AG20443 (cell line): ENCODE results near the gene RGS3.

Experiments used
- DNase-seq: peaks from one replicate; pipeline ENCODE4 v3.0.0; 2012; ENCODE audit warnings: low spot score, mixed read lengths

The RGS3 gene

DNA sequence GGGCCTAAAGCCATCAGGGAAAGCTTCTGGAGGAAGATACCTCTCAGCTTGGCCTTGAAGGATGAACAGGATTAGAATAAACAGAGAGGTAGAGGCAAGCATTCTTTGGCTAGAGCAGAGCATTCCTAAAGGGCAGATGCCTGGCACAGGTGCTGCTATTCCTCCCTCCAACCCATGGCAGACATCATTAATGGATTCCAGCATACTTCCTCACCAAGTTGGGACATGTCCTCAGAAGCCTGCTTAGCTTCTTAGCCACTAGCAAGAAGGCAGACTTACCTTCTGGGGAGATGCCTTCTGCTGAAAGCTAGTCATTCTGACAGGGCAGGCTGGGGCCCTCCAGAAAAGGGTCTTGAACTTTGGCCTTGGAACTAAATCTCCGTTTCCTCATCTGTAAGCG lies 122.0 kb downstream of the RGS3 start:
- DNase-seq, result no peak

DNA sequence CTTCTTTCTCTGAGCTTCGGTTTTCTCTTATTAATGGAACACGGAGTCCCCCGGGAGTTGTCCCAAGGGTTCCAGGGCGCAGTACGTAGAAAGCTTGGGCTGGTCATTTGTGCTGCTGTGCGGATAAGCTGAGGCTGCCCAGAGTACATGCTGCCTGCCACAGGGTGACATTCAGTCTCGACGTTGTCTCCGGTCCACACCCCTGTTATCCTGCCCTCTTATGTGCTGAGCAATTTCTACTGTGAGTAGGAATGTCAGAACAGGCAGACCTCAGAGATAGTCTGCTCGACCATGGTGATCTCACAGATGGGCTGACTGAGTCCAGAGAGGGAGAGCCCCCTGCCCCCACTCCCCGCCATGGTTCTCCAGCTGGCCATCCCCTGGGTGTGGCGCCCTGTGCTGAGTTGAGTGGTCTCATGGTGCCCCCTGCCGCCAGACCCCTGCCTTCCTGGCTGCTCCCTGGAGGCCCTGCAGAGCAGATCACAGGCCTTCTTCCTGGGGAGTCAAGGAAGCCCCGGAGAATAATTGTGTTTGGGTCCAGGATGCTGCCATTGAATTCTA lies 124.0 kb downstream of the RGS3 start:
- DNase-seq, result no peak

DNA sequence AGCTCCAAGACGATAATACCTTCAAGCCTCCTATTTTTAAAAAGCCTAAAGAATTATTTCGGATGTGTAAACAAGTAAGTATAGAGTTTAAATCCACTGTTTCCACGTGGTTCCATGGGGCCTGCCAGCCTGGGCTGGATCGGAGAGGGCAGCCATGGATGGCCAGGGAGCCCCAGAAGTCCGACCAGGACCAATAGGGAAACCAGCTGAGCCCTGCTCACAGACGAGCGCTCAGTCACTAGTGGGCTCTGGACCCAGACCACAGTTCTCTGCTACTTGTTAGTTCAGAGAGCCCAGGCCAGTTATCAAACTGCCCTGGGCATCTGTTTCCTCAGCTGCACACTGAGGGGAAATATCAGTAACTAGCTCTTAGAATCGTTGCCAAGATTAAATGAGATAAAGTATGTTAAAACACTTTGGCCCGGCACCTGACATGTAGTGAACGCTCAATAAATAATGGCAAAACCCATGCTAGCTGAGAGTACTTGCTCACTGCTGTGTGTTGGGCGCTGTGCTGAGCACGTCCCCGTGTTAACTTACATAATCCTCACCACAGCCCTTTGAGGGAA lies 124.8 kb downstream of the RGS3 start:
- no peak for DNase-seq

DNA sequence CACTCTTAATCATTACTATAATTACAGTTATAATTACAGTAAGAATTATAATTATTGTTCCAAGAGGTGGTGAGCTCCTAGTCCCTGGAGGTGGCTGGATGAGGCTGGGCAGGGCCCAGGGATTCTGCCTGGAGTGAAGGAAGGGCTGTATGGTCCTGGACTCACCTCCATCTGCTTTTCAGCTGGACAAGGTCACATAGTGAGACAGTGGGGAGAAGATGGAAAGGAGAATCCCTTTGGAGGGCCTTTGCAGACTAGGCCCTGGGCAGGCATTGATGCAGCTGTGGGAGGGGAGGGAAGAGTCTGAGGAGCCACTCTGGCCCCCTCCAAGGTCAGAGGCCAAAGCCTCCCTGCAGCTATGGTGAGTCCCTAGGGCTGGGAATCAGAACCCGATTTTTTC lies 125.4 kb downstream of the RGS3 start:
- DNase-seq, result no peak

DNA sequence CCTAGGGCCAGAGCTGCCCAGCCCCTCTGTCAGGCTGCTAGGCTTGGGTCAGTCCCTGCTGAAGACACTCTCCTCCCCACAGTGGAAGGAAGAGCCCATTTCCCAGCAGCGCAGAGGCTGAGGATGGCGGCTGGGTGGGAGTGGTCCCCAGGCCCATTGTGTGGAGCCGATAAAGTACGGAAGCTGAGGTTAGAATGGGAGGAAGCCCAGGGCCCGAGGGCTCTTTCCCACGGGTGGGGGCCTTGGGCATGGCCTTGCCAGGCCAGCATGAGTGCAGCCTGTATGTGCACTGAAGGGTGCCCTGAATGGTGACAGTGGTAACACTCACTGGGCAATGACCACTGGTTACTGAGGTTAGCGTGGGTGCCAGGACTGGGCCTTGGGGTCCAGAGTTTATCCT lies 125.9 kb downstream of the RGS3 start:
- no peak for DNase-seq

DNA sequence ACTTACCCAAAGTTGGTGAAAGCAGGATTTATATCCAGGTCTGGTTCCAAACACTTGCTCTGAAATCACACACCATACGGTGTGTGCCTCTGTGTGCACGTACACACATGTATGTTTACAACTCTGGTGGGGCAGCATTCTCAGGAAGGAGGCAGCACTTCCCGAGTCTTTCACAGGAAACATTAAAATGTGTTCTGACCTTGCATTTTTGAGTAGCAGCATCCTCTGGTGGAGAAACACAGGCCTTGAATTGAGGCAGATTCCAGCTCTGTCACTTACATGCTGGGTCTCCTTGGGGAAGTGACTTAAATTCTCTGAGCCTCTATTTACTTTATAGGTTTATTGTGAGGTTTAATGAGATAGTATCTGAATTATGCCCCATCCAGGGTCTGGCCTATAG lies 126.4 kb downstream of the RGS3 start:
- DNase-seq, result no peak

DNA sequence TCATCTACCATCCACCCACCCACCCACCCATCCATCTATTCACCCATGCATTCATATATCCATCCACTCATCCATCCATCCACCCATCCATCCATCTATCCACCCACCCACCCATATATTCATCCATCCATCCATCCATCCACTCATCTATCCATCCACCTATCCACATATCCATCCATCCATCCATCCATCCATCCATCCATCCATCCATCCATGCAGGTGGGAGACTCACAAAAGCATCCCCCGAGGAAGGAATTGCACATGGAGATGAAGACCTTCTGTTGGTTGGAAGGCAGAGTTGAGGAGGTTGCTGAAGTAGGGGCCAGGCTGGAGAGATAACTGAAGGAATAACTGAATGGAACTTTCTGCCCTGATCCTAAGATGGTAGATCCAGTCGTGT lies 126.9 kb downstream of the RGS3 start:
- no peak for DNase-seq

DNA sequence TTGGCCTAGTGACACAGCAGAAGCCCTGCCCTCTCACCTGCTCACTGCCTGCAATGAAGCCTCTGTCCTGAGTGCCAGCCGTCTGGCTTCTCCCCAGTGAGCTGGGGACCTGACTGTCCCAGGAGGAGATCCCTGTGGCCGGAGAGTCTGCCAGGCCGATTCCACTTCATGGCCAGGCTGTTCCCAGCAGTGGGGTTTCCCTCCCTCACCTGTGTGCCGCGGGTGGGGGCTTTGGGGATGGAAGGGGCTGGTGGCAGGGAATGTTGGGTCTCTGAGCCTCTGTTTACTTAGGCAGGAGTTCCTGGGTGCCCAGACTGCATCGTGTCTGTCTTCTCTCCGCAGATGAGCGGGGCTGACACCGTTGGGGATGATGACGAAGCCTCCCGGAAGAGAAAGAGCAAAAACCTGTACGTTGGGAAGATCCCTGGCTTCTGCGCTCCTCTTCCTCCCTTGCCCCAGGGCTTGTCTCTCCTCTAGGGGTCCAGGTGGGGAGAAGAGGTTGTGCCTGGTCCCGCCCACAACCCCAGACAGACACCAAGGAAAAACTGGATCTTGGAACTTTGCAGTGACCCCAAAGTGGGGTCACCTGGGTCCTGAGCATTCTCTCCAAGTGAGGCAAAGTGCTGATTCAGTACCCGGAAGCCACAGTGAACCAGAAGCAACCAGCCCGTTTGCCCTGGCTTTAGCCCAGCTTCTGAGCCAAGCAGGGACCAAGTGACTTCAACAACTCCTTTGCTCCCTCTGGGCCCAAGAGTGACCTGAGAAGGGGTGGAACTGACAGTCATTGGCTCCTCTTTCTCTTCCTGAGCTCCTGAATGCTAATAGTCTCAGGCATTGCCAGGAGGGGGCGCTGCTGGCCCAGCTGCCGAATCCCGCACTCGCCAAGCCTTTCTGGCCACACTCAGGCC lies 127.7 kb downstream of the RGS3 start:
- peak; percentile 81 for DNase-seq

DNA sequence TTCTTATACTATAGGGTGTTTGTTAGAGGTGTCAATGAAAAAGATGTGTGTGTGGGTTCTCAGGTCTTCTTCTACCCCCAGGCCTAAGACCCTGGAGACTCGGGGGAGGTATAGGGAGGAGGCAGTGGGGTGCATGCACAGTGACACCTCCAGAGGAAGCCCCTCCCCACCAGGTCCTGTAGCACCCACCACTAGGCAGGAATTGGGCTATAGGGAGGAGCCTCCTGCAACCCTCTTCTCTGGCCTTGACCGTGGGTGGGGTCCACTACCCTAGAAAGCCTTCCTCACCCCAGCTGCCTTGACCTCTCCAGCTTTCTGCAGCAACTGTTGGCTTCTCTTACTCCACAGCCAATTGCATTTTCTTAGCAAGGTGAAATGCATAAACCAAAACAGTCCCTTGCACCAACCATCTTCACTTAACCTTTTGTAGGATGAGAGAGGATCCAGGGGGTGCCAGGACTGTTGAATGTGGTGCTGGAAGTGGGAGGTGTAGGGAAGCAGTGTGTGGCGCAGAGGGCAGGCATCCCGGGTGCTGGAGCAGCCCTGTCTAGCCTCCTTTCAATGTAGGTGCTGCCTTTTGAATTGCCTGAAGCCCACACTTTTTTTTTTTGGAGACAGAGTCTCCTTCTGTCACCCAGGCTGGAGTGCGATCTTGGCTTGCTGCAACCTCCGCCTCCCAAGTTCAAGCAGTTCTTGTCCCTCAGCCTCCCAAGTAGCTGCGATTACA lies 128.5 kb downstream of the RGS3 start:
- DNase-seq, result no peak

DNA sequence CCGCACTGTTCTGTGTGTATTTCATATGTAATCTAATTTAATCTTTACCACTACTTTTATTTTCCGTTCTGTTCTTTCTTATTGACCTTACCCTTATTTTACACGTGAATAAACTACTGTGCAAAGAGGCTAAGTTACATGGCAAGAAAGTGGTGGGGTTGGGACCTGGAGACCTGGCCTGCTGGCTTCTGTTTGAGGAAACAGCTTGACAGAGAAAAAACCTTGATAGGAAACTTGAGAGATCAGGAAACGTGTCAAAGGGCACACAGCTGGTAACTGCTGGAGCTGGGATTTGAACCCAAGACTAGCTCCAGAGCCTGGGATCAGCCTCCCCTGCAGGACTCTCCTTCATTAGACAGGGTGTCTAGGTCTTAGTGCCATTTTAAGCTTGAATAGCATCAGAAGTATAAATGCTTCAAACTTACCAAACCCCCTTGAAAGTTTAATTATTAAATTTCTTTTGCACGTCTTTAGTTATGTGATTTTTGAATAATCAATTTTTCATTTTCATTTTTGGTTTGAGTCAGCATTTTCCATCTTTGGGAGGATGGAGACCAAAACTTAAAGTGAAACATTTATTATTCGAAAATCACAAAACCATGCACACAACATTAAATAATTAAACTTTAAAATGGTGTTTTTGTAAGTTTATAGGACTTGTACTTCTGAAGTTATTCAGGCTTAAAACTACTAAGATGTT lies 129.5 kb downstream of the RGS3 start:
- no peak for DNase-seq

DNA sequence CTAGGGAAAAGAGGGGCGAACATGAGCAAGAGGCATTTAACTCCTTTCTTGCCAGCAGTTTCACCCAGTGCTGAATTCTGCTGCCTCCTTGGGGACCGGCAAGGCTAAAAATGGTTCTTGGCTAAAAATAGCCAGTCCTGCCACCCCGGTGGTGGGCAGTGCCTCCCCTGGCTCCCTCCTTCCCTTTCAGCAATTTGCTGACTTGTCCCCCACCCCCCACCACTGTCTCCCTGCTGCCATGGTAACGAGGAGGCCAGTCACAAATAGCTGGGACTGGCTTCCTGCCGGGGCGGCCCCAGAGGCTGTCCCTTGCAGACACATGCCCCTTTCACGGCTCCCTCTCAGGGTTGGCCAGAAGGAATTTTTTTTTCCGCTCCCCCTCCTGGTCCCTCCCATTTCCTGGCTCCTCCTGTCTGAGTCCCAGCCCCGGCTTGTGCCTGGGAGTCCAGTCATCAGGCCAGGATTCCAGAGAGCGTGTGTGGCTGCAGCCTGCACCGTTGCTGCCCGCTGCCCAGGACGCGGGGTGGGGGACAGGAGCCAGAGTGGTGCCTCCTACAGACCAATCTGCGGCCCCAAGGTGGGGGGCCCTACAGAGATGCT lies 130.3 kb downstream of the RGS3 start:
- DNase-seq, result peak; percentile 96

DNA sequence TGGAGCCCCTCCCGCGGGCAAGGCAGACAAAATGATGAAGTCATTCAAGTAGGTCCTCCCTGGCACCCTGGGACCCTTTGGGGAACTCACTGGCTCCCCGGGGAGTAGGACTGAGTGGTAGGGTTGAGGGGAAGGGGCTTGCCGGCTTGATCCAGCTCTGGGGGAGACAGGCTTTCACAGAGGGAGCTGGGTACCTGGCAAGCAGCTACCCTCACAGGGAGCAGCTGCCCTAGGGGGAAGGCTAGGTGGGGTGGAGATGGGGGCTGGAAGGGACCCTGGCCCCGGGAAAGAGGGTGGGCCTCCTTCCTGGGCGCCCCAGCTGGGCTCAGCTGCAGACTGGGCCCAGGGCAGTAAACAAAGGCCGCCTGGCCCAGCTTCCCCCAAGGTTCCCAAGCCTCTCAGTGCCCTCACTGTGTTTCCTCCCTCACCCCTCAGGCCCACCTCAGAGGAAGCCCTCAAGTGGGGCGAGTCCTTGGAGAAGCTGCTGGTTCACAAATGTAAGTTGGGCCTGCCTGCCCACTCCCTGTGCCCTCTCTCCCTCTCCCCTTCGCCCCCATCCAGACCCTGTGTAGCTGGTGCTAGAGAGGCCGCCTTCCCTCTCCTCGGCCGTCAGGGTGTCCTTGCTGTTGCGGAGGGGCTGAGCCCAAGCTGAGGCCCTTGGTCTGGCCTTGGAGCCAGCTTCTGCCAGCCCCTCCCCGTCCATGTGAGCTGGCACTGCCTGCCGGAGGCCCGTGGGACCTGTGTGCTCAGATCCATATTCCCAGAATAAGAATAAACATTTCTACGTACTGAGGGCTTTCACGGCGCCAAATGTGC lies 131.2 kb downstream of the RGS3 start:
- DNase-seq, result no peak

DNA sequence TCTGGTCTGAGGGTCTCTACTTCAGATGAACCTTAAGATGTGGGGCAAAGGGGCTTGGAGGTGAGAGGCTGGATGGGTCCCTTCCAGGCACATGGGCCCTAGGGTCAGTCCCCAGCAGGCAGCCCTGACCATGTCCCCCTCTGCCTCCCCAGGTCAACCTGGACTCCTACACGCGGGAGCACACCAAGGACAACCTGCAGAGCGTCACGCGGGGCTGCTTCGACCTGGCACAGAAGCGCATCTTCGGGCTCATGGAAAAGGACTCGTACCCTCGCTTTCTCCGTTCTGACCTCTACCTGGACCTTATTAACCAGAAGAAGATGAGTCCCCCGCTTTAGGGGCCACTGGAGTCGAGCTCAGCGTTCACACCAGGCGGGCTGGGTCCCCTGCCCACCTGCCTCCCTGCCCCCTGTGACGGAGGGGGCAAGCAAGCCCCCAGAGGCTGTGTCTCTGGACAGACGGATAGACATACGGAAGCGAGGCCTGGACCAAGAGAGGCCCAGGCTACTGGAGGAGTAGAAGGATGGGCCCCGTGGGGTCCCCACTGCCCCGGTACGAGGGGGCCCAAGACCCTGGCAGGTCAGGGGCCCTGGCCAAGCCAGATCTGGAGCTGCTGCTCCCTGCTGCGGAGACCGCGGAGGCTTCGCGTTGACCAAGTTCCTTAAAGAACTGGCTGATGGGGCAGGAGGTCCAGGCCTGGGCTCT lies 133.2 kb downstream of the RGS3 start:
- DNase-seq, result no peak

DNA sequence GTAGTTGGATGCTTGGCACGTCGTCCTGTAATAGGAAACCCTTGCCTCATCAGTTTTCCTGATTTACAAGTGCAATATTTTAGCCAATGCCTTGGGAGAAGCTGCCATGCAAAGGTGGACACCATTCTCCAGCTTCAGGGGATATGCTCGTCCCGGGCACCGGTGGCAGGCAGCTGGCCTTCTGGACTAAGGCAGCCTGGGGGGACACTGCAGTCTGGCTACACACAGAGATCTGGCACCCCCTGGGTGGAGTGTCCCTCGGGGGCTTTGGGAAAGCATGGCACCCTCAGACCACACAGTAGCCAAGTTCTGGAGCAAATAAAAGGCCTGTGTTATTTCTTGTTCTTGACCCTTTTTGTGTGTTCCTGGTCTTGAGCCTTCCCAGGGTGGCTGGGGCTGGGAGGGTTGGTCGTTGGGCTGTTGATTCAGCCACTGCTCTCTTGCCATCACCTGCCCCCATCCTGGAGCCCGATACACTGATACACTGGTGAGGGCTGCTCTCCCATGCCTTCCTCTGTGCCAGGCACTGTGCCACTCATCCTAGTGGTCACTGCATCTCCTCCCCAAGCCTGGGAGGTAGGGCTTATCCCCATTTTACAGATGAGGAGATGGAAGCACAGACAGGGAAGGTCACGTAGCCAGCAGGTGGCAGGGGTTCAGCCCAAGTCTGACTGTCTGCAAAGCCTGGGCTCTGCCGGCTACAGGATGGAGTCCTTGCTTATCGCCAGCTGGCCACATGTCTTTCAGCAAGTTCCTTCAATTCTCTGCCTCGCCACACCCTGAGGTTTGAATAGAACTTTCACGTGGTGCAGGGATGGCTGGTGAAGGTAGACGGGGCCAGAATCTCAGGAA lies 134.1 kb downstream of the RGS3 start:
- no peak for DNase-seq

DNA sequence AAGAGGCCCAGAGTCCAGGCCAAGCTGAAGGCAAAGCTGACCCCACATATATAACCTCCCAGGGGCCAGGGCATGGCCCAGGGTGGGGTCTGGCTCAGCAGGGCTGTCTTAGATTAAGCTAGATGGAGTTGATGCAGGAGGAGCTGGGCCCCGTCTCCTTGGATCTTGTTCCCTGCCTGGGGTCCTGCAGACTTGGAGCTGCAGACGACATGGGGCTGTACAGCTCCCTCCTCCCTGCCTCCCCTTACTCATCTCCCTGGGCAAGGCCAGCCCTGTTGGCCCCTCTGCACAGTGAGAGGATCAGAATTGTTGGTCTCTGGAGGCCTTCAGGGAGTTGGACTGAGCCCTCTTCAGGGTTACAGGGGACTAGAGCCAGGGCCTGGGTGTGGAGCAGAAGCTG lies 134.9 kb downstream of the RGS3 start:
- DNase-seq, result no peak

DNA sequence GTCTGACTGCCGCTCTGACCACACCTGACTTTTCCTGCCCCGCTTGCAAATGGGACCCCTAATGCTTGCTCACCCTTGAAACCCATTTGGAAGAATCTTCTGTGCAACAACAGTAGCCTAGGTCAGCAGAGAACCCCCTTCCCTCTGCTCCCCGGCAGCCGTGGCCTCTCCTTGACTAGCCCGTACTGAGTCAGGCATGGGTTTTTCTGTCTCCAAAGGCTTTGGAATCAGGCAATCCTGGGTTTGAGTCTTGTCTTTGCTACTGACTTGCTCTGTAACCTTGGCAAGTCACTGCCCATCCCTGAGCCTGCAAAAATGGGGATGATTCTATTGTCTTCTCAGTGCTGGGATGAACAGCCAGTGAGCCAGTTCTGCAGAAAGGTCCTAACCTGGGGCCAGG lies 135.4 kb downstream of the RGS3 start:
- no peak for DNase-seq

DNA sequence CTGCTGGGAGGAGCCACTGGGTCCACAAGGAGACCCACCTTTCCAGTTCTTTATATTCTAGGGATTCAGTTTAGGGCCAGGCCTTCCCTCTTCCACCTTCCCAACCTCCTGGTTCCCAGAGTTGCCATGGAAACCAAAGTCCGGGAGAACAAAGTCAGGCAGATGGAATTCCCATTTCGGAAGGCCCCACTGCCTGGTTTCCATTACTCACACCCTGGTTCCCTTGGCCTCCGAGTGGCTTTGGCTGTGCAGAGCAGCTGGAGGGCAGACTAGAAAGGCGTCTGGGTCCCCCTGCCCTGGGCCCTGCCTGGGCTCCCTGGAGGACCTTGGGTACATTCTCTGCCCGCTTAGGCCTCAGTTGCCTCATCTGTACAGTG lies 136.1 kb downstream of the RGS3 start:
- peak; percentile 87 for DNase-seq

DNA sequence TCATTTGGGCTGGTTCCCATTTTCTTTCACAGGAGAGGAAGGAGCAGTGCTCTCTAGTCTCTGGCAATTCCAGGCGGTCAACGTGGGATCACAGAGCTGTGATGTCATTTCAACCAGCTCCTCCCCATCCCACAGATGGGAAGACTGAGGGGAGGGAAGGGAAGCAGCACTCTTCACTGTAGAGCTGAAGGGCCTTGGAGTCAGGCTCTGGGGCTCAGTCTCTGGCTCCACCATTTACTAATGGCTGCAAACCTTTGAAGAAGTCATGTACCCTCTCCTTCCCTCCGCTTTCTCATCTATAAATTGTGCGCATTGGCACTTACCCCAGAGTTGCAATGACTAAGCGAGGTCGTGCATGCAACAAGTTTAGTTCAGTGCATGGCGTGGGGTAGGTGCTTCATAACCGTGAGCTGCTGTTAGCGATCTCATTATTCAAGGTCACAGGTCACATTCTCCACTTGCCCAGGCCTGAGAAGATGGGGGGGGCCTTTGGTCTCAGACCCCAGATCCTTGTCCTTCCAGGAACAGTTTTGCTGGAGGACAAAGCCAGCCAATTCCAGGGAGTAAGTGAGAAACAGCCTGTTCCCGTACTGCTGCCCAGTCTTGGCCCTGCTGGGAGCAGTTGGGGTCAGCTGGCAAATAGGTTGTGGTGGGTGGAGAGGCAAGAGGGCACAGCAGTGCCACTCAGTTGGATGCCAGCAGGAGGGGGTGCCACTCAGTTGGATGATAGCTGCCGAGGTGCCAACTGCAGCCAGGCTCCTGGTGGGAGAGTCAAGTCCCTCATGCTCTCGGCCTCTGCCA lies 136.7 kb downstream of the RGS3 start:
- DNase-seq, result no peak
